ENCODE measurements around the gene DCTN3. TPM values are rescaled to one million over a fixed set of nuclear protein-coding genes. Genes with fewer than 3 reads are reported as not detected.

The DCTN3 gene
- total RNA-seq, 2 experiments from 2014 or later = 81.5 to 84.4 TPM

DNA sequence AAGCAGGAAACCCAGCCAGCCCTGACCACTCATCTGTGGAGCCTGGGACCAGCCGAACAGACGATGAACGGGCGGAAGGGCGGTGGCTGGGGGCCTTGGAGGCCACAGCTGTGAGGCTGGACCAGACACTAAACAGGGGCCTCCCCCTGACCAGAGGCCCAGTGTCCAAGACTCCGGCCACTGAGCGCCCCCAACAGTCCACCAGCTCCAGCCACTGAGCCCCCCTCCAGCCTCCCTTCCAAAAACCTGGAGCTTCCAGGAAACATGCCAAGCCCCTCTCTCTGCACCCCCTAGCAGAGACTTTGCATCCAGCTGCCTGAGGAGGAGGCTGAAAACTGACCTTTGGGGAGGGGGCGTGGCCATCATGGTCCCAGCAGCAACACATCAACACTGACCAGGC is 54.0 kb downstream of the DCTN3 start:
- Mint-ChIP-seq H3K27me3 (peaks cover 69% of the 10 kb centered on the region), H3K4me3 (no peak overlapping the region), H3K27ac (no peak overlapping the region), H3K36me3 (ENCODE audit: low read depth) (no peaks in the 10 kb centered on the region), H3K4me1 (ENCODE audit: low read depth) (no peaks in the 10 kb centered on the region), H3K9me3 (no peaks in the 10 kb centered on the region)
- peaks cover 0 to 6% of the 10 kb centered on the region in 2 experiments for H3K9me3 ChIP-seq (ENCODE audit: control insufficient read depth in 1 of 2, insufficient read depth in 1 of 2, low read length in 2 of 2)
- intact Hi-C loops (cut with DNase I, micrococcal nuclease) = no loop called here
- ChIA-PET CTCF (no interaction called here), POLR2A (no interaction called here)
- H3K4me1 ChIP-seq (ENCODE audit: insufficient read depth, low read length) = no peaks in the 10 kb centered on the region
- TF ChIP-seq, protein P1, sequence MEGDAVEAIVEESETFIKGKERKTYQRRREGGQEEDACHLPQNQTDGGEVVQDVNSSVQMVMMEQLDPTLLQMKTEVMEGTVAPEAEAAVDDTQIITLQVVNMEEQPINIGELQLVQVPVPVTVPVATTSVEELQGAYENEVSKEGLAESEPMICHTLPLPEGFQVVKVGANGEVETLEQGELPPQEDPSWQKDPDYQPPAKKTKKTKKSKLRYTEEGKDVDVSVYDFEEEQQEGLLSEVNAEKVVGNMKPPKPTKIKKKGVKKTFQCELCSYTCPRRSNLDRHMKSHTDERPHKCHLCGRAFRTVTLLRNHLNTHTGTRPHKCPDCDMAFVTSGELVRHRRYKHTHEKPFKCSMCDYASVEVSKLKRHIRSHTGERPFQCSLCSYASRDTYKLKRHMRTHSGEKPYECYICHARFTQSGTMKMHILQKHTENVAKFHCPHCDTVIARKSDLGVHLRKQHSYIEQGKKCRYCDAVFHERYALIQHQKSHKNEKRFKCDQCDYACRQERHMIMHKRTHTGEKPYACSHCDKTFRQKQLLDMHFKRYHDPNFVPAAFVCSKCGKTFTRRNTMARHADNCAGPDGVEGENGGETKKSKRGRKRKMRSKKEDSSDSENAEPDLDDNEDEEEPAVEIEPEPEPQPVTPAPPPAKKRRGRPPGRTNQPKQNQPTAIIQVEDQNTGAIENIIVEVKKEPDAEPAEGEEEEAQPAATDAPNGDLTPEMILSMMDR (IDR thresholded peaks at IDR 0.05) = no peak
- H3K27ac ChIP-seq (ENCODE audit: low read depth in 1 of 2, low read length in 2 of 2) = no peak overlapping the region
- no peaks in the 10 kb centered on the region for H3K36me3 ChIP-seq (ENCODE audit: insufficient read depth, low read length)
- ATAC-seq (ENCODE audit: poor library complexity) (no peak), DNase-seq (no peak)
- peaks cover 3 to 8% of the 10 kb centered on the region in 2 experiments for H3K27me3 ChIP-seq (ENCODE audit: control insufficient read depth in 1 of 2, insufficient read depth in 2 of 2, low read length in 2 of 2)
- H3K4me3 ChIP-seq (ENCODE audit: low read length) = no peak overlapping the region

DNA sequence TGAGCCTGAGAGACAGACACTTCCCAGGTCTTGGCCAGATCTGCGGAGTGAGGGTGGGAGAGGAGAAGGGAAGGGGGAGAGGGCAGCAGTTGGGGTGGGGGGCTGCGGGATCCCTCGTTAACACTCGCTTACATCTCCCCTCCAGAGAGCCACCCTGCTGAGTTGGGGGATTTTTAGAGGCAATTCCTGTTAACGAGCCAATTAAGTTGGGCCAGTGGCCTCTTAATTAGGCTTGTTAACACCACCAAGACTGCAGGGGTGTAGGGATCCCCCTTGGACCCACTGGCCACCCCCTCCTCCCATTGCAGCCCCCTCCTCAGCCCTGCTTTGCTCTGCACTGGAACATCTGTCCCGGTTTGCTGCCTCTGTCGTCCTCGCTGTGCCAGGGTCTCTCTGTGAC is 54.4 kb downstream of the DCTN3 start:
- no peaks in the 10 kb centered on the region for H3K4me1 ChIP-seq (ENCODE audit: insufficient read depth, low read length)
- peaks cover 3 to 8% of the 10 kb centered on the region in 2 experiments for H3K27me3 ChIP-seq (ENCODE audit: control insufficient read depth in 1 of 2, insufficient read depth in 2 of 2, low read length in 2 of 2)
- DNase-seq = no peak
- Mint-ChIP-seq H3K9me3 (no peaks in the 10 kb centered on the region), H3K27me3 (peaks cover 64% of the 10 kb centered on the region), H3K4me3 (no peak overlapping the region), H3K36me3 (ENCODE audit: low read depth) (no peaks in the 10 kb centered on the region), H3K27ac (no peak overlapping the region), H3K4me1 (ENCODE audit: low read depth) (no peaks in the 10 kb centered on the region)
- intact Hi-C loops (cut with DNase I, micrococcal nuclease) = no loop called here
- CTCF ChIA-PET = no interaction called here
- no peak overlapping the region for H3K27ac ChIP-seq (ENCODE audit: low read depth in 1 of 2, low read length in 2 of 2)
- ATAC-seq (ENCODE audit: poor library complexity) = no peak
- POLR2A ChIA-PET = no interaction called here
- H3K36me3 ChIP-seq (ENCODE audit: insufficient read depth, low read length) = no peaks in the 10 kb centered on the region
- no peak overlapping the region for H3K4me3 ChIP-seq (ENCODE audit: low read length)
- TF ChIP-seq, protein P1 (IDR thresholded peaks at IDR 0.05) = no peak
- H3K9me3 ChIP-seq (ENCODE audit: control insufficient read depth in 1 of 2, insufficient read depth in 1 of 2, low read length in 2 of 2) = peaks cover 0 to 7% of the 10 kb centered on the region in 2 experiments

DNA sequence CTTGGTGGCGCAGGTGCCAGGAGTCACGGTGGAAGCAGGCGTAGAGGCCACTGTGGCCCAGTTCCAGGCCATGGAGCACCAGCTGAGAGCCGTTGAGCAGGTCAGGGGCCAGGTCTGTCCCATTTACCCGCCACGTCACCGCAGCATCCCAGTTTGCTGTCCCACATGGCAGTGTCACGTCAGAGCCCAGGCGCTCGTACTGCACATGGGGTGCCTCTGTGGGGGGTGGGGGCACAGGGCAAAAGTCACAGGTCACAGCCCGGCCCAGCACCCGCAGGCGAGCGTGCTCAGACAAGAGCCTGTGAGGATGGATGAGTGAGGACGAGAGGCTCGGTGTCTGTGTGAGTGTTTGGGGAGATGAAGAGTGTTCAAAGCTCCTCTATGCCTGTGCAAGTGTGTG is 55.7 kb downstream of the DCTN3 start:
- Mint-ChIP-seq H3K4me3 (no peak overlapping the region), H3K36me3 (ENCODE audit: low read depth) (no peaks in the 10 kb centered on the region), H3K27ac (no peak overlapping the region), H3K27me3 (peaks cover 58% of the 10 kb centered on the region), H3K9me3 (no peaks in the 10 kb centered on the region), H3K4me1 (ENCODE audit: low read depth) (no peaks in the 10 kb centered on the region)
- H3K4me3 ChIP-seq (ENCODE audit: low read length) = no peak overlapping the region
- ChIA-PET CTCF (no interaction called here), POLR2A (no interaction called here)
- H3K27ac ChIP-seq (ENCODE audit: low read depth in 1 of 2, low read length in 2 of 2) = no peak overlapping the region
- DNase-seq (no peak), ATAC-seq (ENCODE audit: poor library complexity) (no peak)
- no peaks in the 10 kb centered on the region for H3K4me1 ChIP-seq (ENCODE audit: insufficient read depth, low read length)
- TF ChIP-seq, protein P1 (IDR thresholded peaks at IDR 0.05) = no peak
- H3K9me3 ChIP-seq (ENCODE audit: control insufficient read depth in 1 of 2, insufficient read depth in 1 of 2, low read length in 2 of 2) = peaks cover 0 to 11% of the 10 kb centered on the region in 2 experiments
- intact Hi-C loops (cut with DNase I, micrococcal nuclease) = no loop called here
- no peaks in the 10 kb centered on the region for H3K36me3 ChIP-seq (ENCODE audit: insufficient read depth, low read length)
- H3K27me3 ChIP-seq (ENCODE audit: control insufficient read depth in 1 of 2, insufficient read depth in 2 of 2, low read length in 2 of 2) = peaks cover 10 to 11% of the 10 kb centered on the region in 2 experiments

Other genes with a start within 250 kb of the DCTN3 start
- gene MYORG, start 243.6 kb downstream of the DCTN3 start, total RNA-seq = under 1 TPM; 0.42 to 0.58 TPM
- 1 to 10 TPM; 7.7 to 8.5 TPM for gene FAM219A, start 161.9 kb downstream of the DCTN3 start, total RNA-seq
- gene DNAI1, start 161.7 kb downstream of the DCTN3 start, total RNA-seq = not detected
- gene ENHO, start 97.5 kb downstream of the DCTN3 start, total RNA-seq = under 1 TPM in 1 of 2 experiments, not detected in 1; 0.45 TPM
- not detected for gene CNTFR, start 30.8 kb downstream of the DCTN3 start, total RNA-seq
- 1 to 10 TPM; 4.6 to 5.7 TPM for gene RPP25L, start 8.4 kb downstream of the DCTN3 start, total RNA-seq
- gene ARID3C, start 8.6 kb upstream of the DCTN3 start, total RNA-seq = under 1 TPM; 0.25 to 0.34 TPM
- gene SIGMAR1, start 17.3 kb upstream of the DCTN3 start, total RNA-seq = 10 to 100 TPM; 11.7 to 12.1 TPM
- 100 to 1,000 TPM; 115 TPM for gene GALT, start 26.2 kb upstream of the DCTN3 start, total RNA-seq
- 100 to 1,000 TPM; 117 TPM for gene IL11RA, start 31.7 kb upstream of the DCTN3 start, total RNA-seq
- not detected for gene CCL27, start 42.2 kb upstream of the DCTN3 start, total RNA-seq
- not detected for gene CCL19, start 70.8 kb upstream of the DCTN3 start, total RNA-seq
- not detected for gene CCL21, start 89.6 kb upstream of the DCTN3 start, total RNA-seq

Measured in CD4-positive, alpha-beta T cell (primary cell).